GM23338 (cell line): ENCODE results near the gene RBM22. TPM values are rescaled to one million over a fixed set of nuclear protein-coding genes. Genes with fewer than 3 reads are reported as not detected.

Experiments
- ATAC-seq: fragments of 200-7000 bp; cut with Tn5 transposase; 3 replicates; pipeline ENCODE4 v1.9.1; 2020
- DNase-seq: peaks from one replicate; pipeline ENCODE4 v3.0.0-alpha.2; 2015; ENCODE audit warnings: low spot score
- H2AFZ ChIP-seq: fragments of 200-600 bp; sonication (generic); 2 replicates; pipeline ENCODE4 v1.8.0; 2016; ENCODE audit warnings: antibody characterized with exemption, mild to moderate bottlenecking, moderate library complexity
- H3F3A ChIP-seq: fragments of 200-600 bp; sonication (generic); replicated peaks from 2 replicates; pipeline ENCODE4 v1.8.0; 2017; ENCODE audit warnings: antibody characterized with exemption, mixed run types, low read depth
- H3K27ac ChIP-seq: fragments of 200-600 bp; sonication (generic); 2 replicates; pipeline ENCODE4 v1.6.1; 2016; ENCODE audit warnings: low read depth
- H3K27me3 ChIP-seq: fragments of 200-600 bp; sonication (generic); 2 replicates; pipeline ENCODE4 v1.8.0; 2016; ENCODE audit warnings: mild to moderate bottlenecking, mixed run types, moderate library complexity; ENCODE audit not compliant: insufficient read depth
- H3K36me3 ChIP-seq: fragments of 200-600 bp; sonication (generic); 2 replicates; pipeline ENCODE4 v1.8.0; 2016; ENCODE audit warnings: mild to moderate bottlenecking; ENCODE audit not compliant: insufficient read depth
- H3K4me1 ChIP-seq: fragments of 200-600 bp; sonication (generic); 2 replicates; pipeline ENCODE4 v1.8.0; 2016; ENCODE audit warnings: mild to moderate bottlenecking, moderate library complexity; ENCODE audit not compliant: insufficient read depth
- H3K4me2 ChIP-seq: fragments of 200-600 bp; sonication (generic); 2 replicates; pipeline ENCODE4 v1.7.1; 2017; ENCODE audit warnings: mixed run types
- H3K4me3 ChIP-seq: fragments of 200-600 bp; sonication (generic); 2 replicates; pipeline ENCODE4 v1.6.1; 2016; ENCODE audit warnings: mixed run types
- H3K79me2 ChIP-seq: fragments of 200-600 bp; sonication (generic); replicated peaks from 2 replicates; pipeline ENCODE4 v1.8.0; 2017; ENCODE audit warnings: mild to moderate bottlenecking; ENCODE audit not compliant: insufficient read depth
- H3K9me2 ChIP-seq: fragments of 200-600 bp; sonication (generic); 2 replicates; pipeline ENCODE4 v1.8.0; 2017; ENCODE audit not compliant: insufficient read depth
- H4K20me1 ChIP-seq: fragments of 200-600 bp; sonication (generic); replicated peaks from 2 replicates; pipeline ENCODE4 v1.8.0; 2017; ENCODE audit warnings: mild to moderate bottlenecking; ENCODE audit not compliant: insufficient read depth
- H3K27ac Mint-ChIP-seq: 2 replicates; pipeline ENCODE4 v1.8.0; 2020; ENCODE audit warnings: inconsistent platforms, mild to moderate bottlenecking, moderate library complexity, mixed read lengths
- H3K27me3 Mint-ChIP-seq: 3 replicates; pipeline ENCODE4 v1.8.0; 2022; ENCODE audit warnings: low read depth, mild to moderate bottlenecking, moderate library complexity, mixed read lengths, inconsistent platforms; ENCODE audit not compliant: insufficient read depth, poor library complexity
- H3K36me3 Mint-ChIP-seq: 3 replicates; pipeline ENCODE4 v1.8.0; 2021; ENCODE audit warnings: low read depth, mild to moderate bottlenecking, inconsistent platforms, moderate library complexity, mixed read lengths
- H3K4me1 Mint-ChIP-seq: 3 replicates; pipeline ENCODE4 v1.8.0; 2020; ENCODE audit warnings: mild to moderate bottlenecking, inconsistent platforms, mixed read lengths
- H3K4me3 Mint-ChIP-seq: 3 replicates; pipeline ENCODE4 v1.8.0; 2021; ENCODE audit warnings: moderate library complexity, mild to moderate bottlenecking, inconsistent platforms, mixed read lengths
- H3K9me3 Mint-ChIP-seq: 3 replicates; pipeline ENCODE4 v1.8.0; 2020; ENCODE audit warnings: moderate library complexity, mild to moderate bottlenecking, inconsistent platforms, mixed read lengths
- CREB1 ChIP-seq: fragments of 250-450 bp; sonication (Bioruptor Pico); IDR thresholded peaks from 2 replicates; pipeline ENCODE4 v1.5.0; 2020; ENCODE audit warnings: low read depth, mild to moderate bottlenecking, moderate library complexity
- EZH2 ChIP-seq: fragments of 200-600 bp; sonication (generic); IDR thresholded peaks from one replicate; pipeline ENCODE4 v1.8.0; 2017; ENCODE audit warnings: antibody characterized with exemption, mild to moderate bottlenecking, low read depth; ENCODE audit not compliant: unreplicated experiment
- EZH2phosphoT487 ChIP-seq: fragments of 200-600 bp; sonication (generic); IDR thresholded peaks from one replicate; pipeline ENCODE4 v1.8.1; 2018; ENCODE audit warnings: antibody characterized with exemption; ENCODE audit not compliant: unreplicated experiment
- JUNB ChIP-seq: IDR thresholded peaks from one replicate; pipeline ENCODE4 v1.6.1; 2016; ENCODE audit warnings: antibody characterized with exemption; ENCODE audit not compliant: unreplicated experiment
- POLR2AphosphoS5 ChIP-seq: IDR thresholded peaks from 2 replicates; pipeline ENCODE4 v1.6.1; 2016; ENCODE audit warnings: antibody characterized with exemption, low read depth
- STAT1 ChIP-seq: IDR thresholded peaks from one replicate; pipeline ENCODE4 v1.6.1; 2016; ENCODE audit warnings: antibody characterized with exemption; ENCODE audit not compliant: unreplicated experiment
- ZNF114 ChIP-seq: fragments of 250-450 bp; sonication (Bioruptor Pico); IDR thresholded peaks from 2 replicates; pipeline ENCODE4 v1.5.0; 2020; ENCODE audit warnings: mild to moderate bottlenecking, moderate library complexity
- ZNF462 ChIP-seq: fragments of 250-450 bp; sonication (Bioruptor Pico); IDR thresholded peaks from 2 replicates; pipeline ENCODE4 v1.5.0; 2020; ENCODE audit warnings: mild to moderate bottlenecking, moderate library complexity
- polyA plus RNA-seq: library from polyadenylated mRNA; unstranded; fragments of >200 nt; fragmentation: Nextera tagmentation; extraction: Ambion mirVana; gene quantifications from 2 replicates; pipeline ENCODE4 v1.2.1, GENCODE V29; 2016
- total RNA-seq: library from RNA; depleted of rRNA; stranded (reverse); fragments of >200 nt; shearing (Covaris generic); gene quantifications from 2 replicates; pipeline ENCODE4 v1.2.3, GENCODE V29; 2014
- TF ChIP-seq, protein P1 (sequence below): IDR thresholded peaks from 2 replicates; pipeline ENCODE4 v1.6.1; 2016; ENCODE audit warnings: antibody characterized with exemption
- TF ChIP-seq, protein P2 (sequence below), 2 experiments: fragments of 200-600 bp in 1 of 2; sonication (generic) in 1 of 2; conservative IDR thresholded peaks; 2 replicates each; pipeline versions ENCODE4 v1.5.1 to v1.6.1; 2016 to 2017; ENCODE audit warnings: antibody characterized with exemption in 2 of 2, low read depth in 2 of 2, mild to moderate bottlenecking in 2 of 2, moderate library complexity in 1 of 2

Gene RBM22
- total and polyA plus RNA-seq, 2 experiments from 2014 or later = 23.4 to 32.3 TPM

- no peak for ATAC-seq
- peaks cover 29% of the 10 kb centered on the region for H3K4me1 Mint-ChIP-seq
- Histone ChIP-seq H3K4me1 (no peaks in the 10 kb centered on the region; the same call in 1 of the 2 replicates), H3K4me3 (no peak overlapping the region), H3K4me2 (no peak overlapping the region), H2AFZ (no peak overlapping the region), H3F3A (0 out of 2 replicates have a peak, but pooled peaks cover 5% of the 10 kb centered on the region), H4K20me1 (no peaks in the 10 kb centered on the region), H3K27me3 (peaks cover 3% of the 10 kb centered on the region; the same call in 1 of the 2 replicates), H3K27ac (no peak overlapping the region), H3K9me2 (no peaks in the 10 kb centered on the region), H3K36me3 (no peaks in the 10 kb centered on the region), H3K79me2 (no peaks in the 10 kb centered on the region)
- no peak overlapping the region for H3K4me3 Mint-ChIP-seq
- DNase-seq = no peak
- TF ChIP-seq, protein P1, sequence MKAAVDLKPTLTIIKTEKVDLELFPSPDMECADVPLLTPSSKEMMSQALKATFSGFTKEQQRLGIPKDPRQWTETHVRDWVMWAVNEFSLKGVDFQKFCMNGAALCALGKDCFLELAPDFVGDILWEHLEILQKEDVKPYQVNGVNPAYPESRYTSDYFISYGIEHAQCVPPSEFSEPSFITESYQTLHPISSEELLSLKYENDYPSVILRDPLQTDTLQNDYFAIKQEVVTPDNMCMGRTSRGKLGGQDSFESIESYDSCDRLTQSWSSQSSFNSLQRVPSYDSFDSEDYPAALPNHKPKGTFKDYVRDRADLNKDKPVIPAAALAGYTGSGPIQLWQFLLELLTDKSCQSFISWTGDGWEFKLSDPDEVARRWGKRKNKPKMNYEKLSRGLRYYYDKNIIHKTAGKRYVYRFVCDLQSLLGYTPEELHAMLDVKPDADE = no peak
- TF ChIP-seq JUNB = no peak
- no peaks in the 10 kb centered on the region for H3K36me3 Mint-ChIP-seq
- H3K27ac Mint-ChIP-seq = no peak overlapping the region
- H3K27me3 Mint-ChIP-seq = peaks cover 25% of the 10 kb centered on the region
- H3K9me3 Mint-ChIP-seq = no peaks in the 10 kb centered on the region
Measured at GRCh38 chr5:150659360-150660107, 41.3 kb downstream of the RBM22 start.

DNA sequence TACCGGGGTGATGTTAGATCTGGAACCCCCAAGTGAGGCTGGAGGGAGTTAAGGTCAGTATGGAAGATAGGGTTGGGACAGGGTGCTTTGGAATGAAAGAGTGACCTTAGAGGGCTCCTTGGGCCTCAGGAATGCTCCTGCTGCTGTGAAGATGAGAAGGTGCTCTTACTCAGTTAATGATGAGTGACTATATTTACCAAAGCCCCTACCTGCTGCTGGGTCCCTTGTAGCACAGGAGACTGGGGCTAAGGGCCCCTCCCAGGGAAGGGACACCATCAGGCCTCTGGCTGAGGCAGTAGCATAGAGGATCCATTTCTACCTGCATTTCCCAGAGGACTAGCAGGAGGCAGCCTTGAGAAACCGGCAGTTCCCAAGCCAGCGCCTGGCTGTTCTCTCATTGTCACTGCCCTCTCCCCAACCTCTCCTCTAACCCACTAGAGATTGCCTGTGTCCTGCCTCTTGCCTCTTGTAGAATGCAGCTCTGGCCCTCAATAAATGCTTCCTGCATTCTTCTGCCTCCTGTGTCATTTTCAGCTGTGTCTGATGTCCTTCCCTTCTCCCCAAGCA is 42.1 kb downstream of the RBM22 start:
- Histone ChIP-seq H3K79me2 (no peaks in the 10 kb centered on the region), H3K9me2 (no peaks in the 10 kb centered on the region), H3K36me3 (no peaks in the 10 kb centered on the region), H3K27ac (no peak overlapping the region), H3K4me3 (no peak overlapping the region), H3K4me2 (no peak overlapping the region), H3K27me3 (peaks cover 3% of the 10 kb centered on the region; the same call in 1 of the 2 replicates), H2AFZ (no peak overlapping the region), H3F3A (0 out of 2 replicates have a peak, but pooled peaks cover 5% of the 10 kb centered on the region), H4K20me1 (no peaks in the 10 kb centered on the region), H3K4me1 (no peaks in the 10 kb centered on the region; the same call in 1 of the 2 replicates)
- H3K4me1 Mint-ChIP-seq = peaks cover 29% of the 10 kb centered on the region
- no peak for DNase-seq
- no peaks in the 10 kb centered on the region for H3K9me3 Mint-ChIP-seq
- H3K4me3 Mint-ChIP-seq = no peak overlapping the region
- ATAC-seq = no peak
- no peak overlapping the region for H3K27ac Mint-ChIP-seq
- H3K27me3 Mint-ChIP-seq = peaks cover 25% of the 10 kb centered on the region
- H3K36me3 Mint-ChIP-seq = no peaks in the 10 kb centered on the region
- TF ChIP-seq, protein P2, sequence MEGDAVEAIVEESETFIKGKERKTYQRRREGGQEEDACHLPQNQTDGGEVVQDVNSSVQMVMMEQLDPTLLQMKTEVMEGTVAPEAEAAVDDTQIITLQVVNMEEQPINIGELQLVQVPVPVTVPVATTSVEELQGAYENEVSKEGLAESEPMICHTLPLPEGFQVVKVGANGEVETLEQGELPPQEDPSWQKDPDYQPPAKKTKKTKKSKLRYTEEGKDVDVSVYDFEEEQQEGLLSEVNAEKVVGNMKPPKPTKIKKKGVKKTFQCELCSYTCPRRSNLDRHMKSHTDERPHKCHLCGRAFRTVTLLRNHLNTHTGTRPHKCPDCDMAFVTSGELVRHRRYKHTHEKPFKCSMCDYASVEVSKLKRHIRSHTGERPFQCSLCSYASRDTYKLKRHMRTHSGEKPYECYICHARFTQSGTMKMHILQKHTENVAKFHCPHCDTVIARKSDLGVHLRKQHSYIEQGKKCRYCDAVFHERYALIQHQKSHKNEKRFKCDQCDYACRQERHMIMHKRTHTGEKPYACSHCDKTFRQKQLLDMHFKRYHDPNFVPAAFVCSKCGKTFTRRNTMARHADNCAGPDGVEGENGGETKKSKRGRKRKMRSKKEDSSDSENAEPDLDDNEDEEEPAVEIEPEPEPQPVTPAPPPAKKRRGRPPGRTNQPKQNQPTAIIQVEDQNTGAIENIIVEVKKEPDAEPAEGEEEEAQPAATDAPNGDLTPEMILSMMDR (conservative IDR thresholded peaks at IDR 0.05; ENCODE audit: low read depth in 2 of 2) = no peak
- TF ChIP-seq STAT1 (no peak), EZH2 (no peak), POLR2AphosphoS5 (no peak), EZH2phosphoT487 (no peak), ZNF462 (no peak), ZNF114 (CRISPR knock-in tag) (no peak), CREB1 (CRISPR knock-in tag) (no peak)
- TF ChIP-seq, protein P1 = no peak
